A673 (cell line): ENCODE measurements around the gene KCNAB3. TPM values are rescaled to one million over a fixed set of nuclear protein-coding genes. Genes with fewer than 3 reads are reported as not detected.

Source experiments
- BruUV-seq: library from RNA; stranded (reverse); fragments of 400-500 nt; replicated peaks from 2 replicates; lab custom pipeline; 2021; lab: Mats Ljungman, UMichigan
- CTCF ChIA-PET: fragments of 300-600 bp; sonication (Branson Sonifier 250); formaldehyde crosslinking; loops from one replicate; lab custom pipeline; 2022; ENCODE audit warnings: antibody characterized with exemption; lab: Charles Lee
- POLR2A ChIA-PET: fragments of 300-600 bp; sonication (Branson Sonifier 250); formaldehyde crosslinking; loops from one replicate; lab custom pipeline; 2022; ENCODE audit warnings: antibody characterized with exemption; ENCODE audit not compliant: low non-redundant PET; lab: Charles Lee
- DNase-seq: peaks from one replicate; pipeline ENCODE4 v3.0.0-alpha.2; 2015; ENCODE audit warnings: low spot score
- H3K27ac ChIP-seq: fragments of 200-600 bp; sonication (generic); 2 replicates; pipeline ENCODE4 v1.5.1; 2016; ENCODE audit warnings: mixed run types, low read depth, mild to moderate bottlenecking, mixed read lengths, antibody characterized with exemption, low read length; ENCODE audit not compliant: poor library complexity, severe bottlenecking
- H3K27me3 ChIP-seq: fragments of 200-600 bp; sonication (generic); replicated peaks from 2 replicates; pipeline ENCODE4 v1.6.1; 2017; ENCODE audit warnings: mixed run types, low read depth, mild to moderate bottlenecking, mixed read lengths, antibody characterized with exemption, low read length; ENCODE audit not compliant: insufficient read depth, poor library complexity
- H3K36me3 ChIP-seq: fragments of 200-600 bp; sonication (generic); 2 replicates; pipeline ENCODE4 v1.6.1; 2016; ENCODE audit warnings: mixed run types, mild to moderate bottlenecking, mixed read lengths, antibody characterized with exemption, low read length; ENCODE audit not compliant: insufficient read depth, poor library complexity, severe bottlenecking
- H3K4me1 ChIP-seq: fragments of 200-600 bp; sonication (generic); 2 replicates; pipeline ENCODE4 v1.6.1; 2017; ENCODE audit warnings: mixed run types, mild to moderate bottlenecking, mixed read lengths, antibody characterized with exemption, low read length; ENCODE audit not compliant: insufficient read depth, poor library complexity, severe bottlenecking
- H3K4me3 ChIP-seq: fragments of 200-600 bp; sonication (generic); 2 replicates; pipeline ENCODE4 v1.5.1; 2016; ENCODE audit warnings: low read depth, mixed run types, mild to moderate bottlenecking, mixed read lengths, low read length; ENCODE audit not compliant: poor library complexity, severe bottlenecking
- H3K9me3 ChIP-seq: fragments of 200-600 bp; sonication (generic); 2 replicates; pipeline ENCODE4 v1.6.1; 2016; ENCODE audit warnings: mixed run types, low read depth, mild to moderate bottlenecking, mixed read lengths, antibody characterized with exemption, low read length; ENCODE audit not compliant: poor library complexity, severe bottlenecking
- EZH2 ChIP-seq: fragments of 200-600 bp; sonication (generic); IDR thresholded peaks from 2 replicates; pipeline ENCODE4 v1.6.1; 2017; ENCODE audit warnings: borderline replicate concordance, low read depth, mild to moderate bottlenecking, mixed read lengths, antibody characterized with exemption, low read length; ENCODE audit not compliant: poor library complexity, severe bottlenecking
- intact Hi-C: fragments of 100-400 bp; cut with micrococcal nuclease; formaldehyde crosslinking; loops from one replicate; pipeline ENCODE4 v1.10.0; 2022; ENCODE audit not compliant: unreplicated experiment
- total RNA-seq: library from RNA; stranded (reverse); gene quantifications from 2 replicates; pipeline ENCODE4 v1.2.3, GENCODE V29; 2021
- TF ChIP-seq, protein P1 (sequence below): fragments of 300-800, 200-600 bp; sonication (generic); conservative IDR thresholded peaks from 2 replicates; pipeline ENCODE4 v1.5.1; 2017; ENCODE audit warnings: low read depth, mild to moderate bottlenecking, antibody characterized with exemption, low read length, moderate library complexity, mixed read lengths

The KCNAB3 gene
- total RNA-seq, 1 experiment from 2014 or later = 24.8 TPM

DNA sequence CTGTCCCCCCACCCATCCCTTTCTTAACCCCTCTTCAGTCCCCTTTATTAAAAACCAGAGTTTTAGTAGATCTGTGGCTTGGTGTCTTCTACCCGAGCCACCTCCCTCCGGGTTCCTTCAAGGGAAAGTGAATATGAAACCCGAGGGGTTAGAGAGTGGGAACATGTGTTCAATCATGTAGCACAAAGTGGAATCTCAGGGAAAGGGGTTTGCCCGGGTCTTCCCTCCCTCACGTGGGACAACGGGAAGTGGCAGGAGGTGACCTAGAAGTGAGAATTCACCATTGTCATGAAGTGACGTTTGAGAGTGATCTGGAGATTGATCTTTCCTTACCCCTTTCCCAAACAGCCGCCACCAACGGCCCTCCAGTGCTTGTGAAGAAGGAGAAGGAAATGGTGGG lies 18.5 kb downstream of the KCNAB3 start:
- Histone ChIP-seq H3K4me3 (no peak overlapping the region), H3K27ac (no peak overlapping the region), H3K9me3 (no peaks in the 10 kb centered on the region), H3K4me1 (peaks cover 12% of the 10 kb centered on the region), H3K27me3 (no peaks in the 10 kb centered on the region), H3K36me3 (peaks cover 66% of the 10 kb centered on the region)
- intact Hi-C loops = no loop called here
- no peak for DNase-seq
- ChIA-PET POLR2A (no interaction called here), CTCF (no interaction called here)
- BruUV-seq = no TSS peak
- TF ChIP-seq EZH2 = no peak
- TF ChIP-seq, protein P1, sequence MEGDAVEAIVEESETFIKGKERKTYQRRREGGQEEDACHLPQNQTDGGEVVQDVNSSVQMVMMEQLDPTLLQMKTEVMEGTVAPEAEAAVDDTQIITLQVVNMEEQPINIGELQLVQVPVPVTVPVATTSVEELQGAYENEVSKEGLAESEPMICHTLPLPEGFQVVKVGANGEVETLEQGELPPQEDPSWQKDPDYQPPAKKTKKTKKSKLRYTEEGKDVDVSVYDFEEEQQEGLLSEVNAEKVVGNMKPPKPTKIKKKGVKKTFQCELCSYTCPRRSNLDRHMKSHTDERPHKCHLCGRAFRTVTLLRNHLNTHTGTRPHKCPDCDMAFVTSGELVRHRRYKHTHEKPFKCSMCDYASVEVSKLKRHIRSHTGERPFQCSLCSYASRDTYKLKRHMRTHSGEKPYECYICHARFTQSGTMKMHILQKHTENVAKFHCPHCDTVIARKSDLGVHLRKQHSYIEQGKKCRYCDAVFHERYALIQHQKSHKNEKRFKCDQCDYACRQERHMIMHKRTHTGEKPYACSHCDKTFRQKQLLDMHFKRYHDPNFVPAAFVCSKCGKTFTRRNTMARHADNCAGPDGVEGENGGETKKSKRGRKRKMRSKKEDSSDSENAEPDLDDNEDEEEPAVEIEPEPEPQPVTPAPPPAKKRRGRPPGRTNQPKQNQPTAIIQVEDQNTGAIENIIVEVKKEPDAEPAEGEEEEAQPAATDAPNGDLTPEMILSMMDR = no peak

DNA sequence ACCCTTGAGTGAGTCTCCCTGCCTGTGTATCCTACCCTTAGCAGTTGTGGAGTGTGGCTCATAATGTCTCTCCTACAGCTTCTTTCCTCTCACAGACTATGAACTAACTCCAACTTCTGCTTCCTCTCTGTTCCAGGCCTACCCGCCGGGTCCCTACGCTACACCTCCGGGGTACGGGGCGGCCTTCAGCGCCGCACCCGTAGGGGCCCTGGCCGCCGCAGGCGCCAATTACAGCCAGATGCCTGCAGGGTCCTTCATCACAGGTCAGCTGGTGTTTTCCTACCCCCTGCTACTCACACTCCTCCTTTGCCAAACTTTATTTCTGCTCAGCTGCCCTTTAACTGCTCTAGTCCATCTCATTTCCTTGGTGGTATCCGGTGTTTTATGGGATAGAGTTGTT lies 18.9 kb downstream of the KCNAB3 start:
- intact Hi-C loops = no loop called here

DNA sequence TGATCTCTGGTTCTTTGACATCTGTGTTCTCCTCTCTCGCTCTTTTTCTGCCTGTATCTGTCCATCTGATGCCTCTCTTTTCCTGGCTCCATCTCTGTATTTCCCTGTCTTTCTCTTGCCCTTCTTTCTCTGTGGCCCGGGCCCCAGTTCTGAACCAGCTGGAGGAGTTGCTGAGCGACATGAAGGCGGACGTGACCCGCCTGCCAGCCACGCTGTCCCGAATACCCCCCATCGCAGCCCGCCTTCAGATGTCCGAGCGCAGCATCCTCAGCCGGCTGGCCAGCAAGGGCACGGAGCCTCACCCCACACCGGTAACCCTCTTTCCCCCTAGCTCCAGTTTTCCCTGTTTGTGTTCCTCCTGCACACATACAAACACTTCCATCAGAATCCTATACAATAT lies 19.4 kb downstream of the KCNAB3 start:
- intact Hi-C loops = no loop called here
- Histone ChIP-seq H3K27ac (no peak overlapping the region), H3K4me3 (no peak overlapping the region), H3K36me3 (peaks cover 75% of the 10 kb centered on the region), H3K9me3 (no peaks in the 10 kb centered on the region), H3K27me3 (no peaks in the 10 kb centered on the region), H3K4me1 (peaks cover 10% of the 10 kb centered on the region)
- no peak for DNase-seq
- BruUV-seq = no TSS peak
- ChIA-PET POLR2A (no interaction called here), CTCF (no interaction called here)
- TF ChIP-seq, protein P1 = no peak
- TF ChIP-seq EZH2 = no peak

More for the DNA sequence above, 18.9 kb downstream of the KCNAB3 start:
- BruUV-seq = no TSS peak
- no peaks in the 10 kb centered on the region for H3K9me3 ChIP-seq
- TF ChIP-seq, protein P1 = no peak
- no peak for TF ChIP-seq EZH2
- peaks cover 70% of the 10 kb centered on the region for H3K36me3 ChIP-seq
- H3K27ac ChIP-seq = no peak overlapping the region
- DNase-seq = no peak
- peaks cover 11% of the 10 kb centered on the region for H3K4me1 ChIP-seq
- no peaks in the 10 kb centered on the region for H3K27me3 ChIP-seq
- ChIA-PET POLR2A (no interaction called here), CTCF (no interaction called here)
- no peak overlapping the region for H3K4me3 ChIP-seq
